WTC11 (cell line): Measurements from ENCODE around the gene RTN3. TPM values are rescaled to one million over a fixed set of nuclear protein-coding genes. Genes with fewer than 3 reads are reported as not detected.
A peak's percentile ranks its signal among the peaks of the same experiment; 100 is the strongest.

Experiments
- ATAC-seq: fragments of 200-7000 bp; cut with Tn5 transposase; 2 replicates; pipeline ENCODE4 v1.10.0; 2021; ENCODE audit warnings: mild to moderate bottlenecking, moderate library complexity
- CTCF ChIA-PET: fragments of 300-600 bp; sonication (Branson Sonifier 250); formaldehyde crosslinking; loops from one replicate; lab custom pipeline; 2021; ENCODE audit warnings: antibody characterized with exemption; lab: Charles Lee
- POLR2A ChIA-PET: fragments of 350-600 bp; sonication (Branson Sonifier 250); formaldehyde crosslinking; loops from one replicate; lab custom pipeline; 2021; ENCODE audit warnings: antibody characterized with exemption; lab: Charles Lee
- DNase-seq: peaks from one replicate; pipeline ENCODE4 v3.0.0; 2021; ENCODE audit warnings: low spot score
- H3K27ac Mint-ChIP-seq: 2 replicates; pipeline ENCODE4 v1.8.0; 2021; ENCODE audit warnings: mixed read lengths
- H3K27me3 Mint-ChIP-seq: 2 replicates; pipeline ENCODE4 v1.8.0; 2021; ENCODE audit warnings: low read depth, mild to moderate bottlenecking, moderate library complexity, mixed read lengths
- H3K36me3 Mint-ChIP-seq: 2 replicates; pipeline ENCODE4 v1.8.0; 2021; ENCODE audit warnings: mixed read lengths
- H3K4me1 Mint-ChIP-seq: 2 replicates; pipeline ENCODE4 v1.8.0; 2022; ENCODE audit warnings: mixed read lengths
- H3K4me3 Mint-ChIP-seq: 2 replicates; pipeline ENCODE4 v1.8.0; 2021; ENCODE audit warnings: mild to moderate bottlenecking, moderate library complexity, mixed read lengths
- H3K9me3 Mint-ChIP-seq: 2 replicates; pipeline ENCODE4 v1.8.0; 2021; ENCODE audit warnings: mixed read lengths
- CDX4 ChIP-seq: fragments of 250-450 bp; sonication (Bioruptor Pico); IDR thresholded peaks from 2 replicates; pipeline ENCODE4 v1.9.0; 2021; ENCODE audit warnings: moderate library complexity, mild to moderate bottlenecking, inconsistent platforms, borderline replicate concordance
- ELF4 ChIP-seq: sonication (generic); formaldehyde crosslinking; IDR thresholded peaks from 2 replicates; pipeline ENCODE4 v1.8.1; 2022; ENCODE audit warnings: low read depth, mild to moderate bottlenecking, moderate library complexity, missing genetic modification reagents
- FOXP4 ChIP-seq: sonication (generic); formaldehyde crosslinking; IDR thresholded peaks from 2 replicates; pipeline ENCODE4 v1.8.0; 2022; ENCODE audit warnings: mild to moderate bottlenecking, missing genetic modification reagents
- HMGA2 ChIP-seq: fragments of 250-450 bp; sonication (Bioruptor Pico); IDR thresholded peaks from 2 replicates; pipeline ENCODE4 v1.4.0; 2021; ENCODE audit warnings: mild to moderate bottlenecking, moderate library complexity
- NFE2L1 ChIP-seq: sonication (generic); formaldehyde crosslinking; IDR thresholded peaks from 2 replicates; pipeline ENCODE4 v1.8.1; 2023; ENCODE audit warnings: missing genetic modification reagents
- STAT6 ChIP-seq: sonication (generic); formaldehyde crosslinking; conservative IDR thresholded peaks from 2 replicates; pipeline ENCODE4 v1.8.1; 2023; ENCODE audit warnings: mild to moderate bottlenecking, low read depth, missing genetic modification reagents, moderate library complexity
- TEAD4 ChIP-seq: sonication (generic); formaldehyde crosslinking; IDR thresholded peaks from 2 replicates; pipeline ENCODE4 v1.8.0; 2022; ENCODE audit warnings: mild to moderate bottlenecking, missing genetic modification reagents
- ZNF219 ChIP-seq: sonication (generic); formaldehyde crosslinking; IDR thresholded peaks from 2 replicates; pipeline ENCODE4 v1.8.0; 2023; ENCODE audit warnings: missing genetic modification reagents, mild to moderate bottlenecking, borderline replicate concordance
- ZNF423 ChIP-seq: fragments of 250-450 bp; sonication (Bioruptor Pico); IDR thresholded peaks from 2 replicates; pipeline ENCODE4 v2.1.2; 2022; ENCODE audit warnings: mild to moderate bottlenecking, moderate library complexity
- ZNF425 ChIP-seq: fragments of 250-450 bp; sonication (Bioruptor Pico); conservative IDR thresholded peaks from 2 replicates; pipeline ENCODE4 v1.9.0; 2021; ENCODE audit warnings: mild to moderate bottlenecking
- total RNA-seq: library from RNA; stranded (reverse); gene quantifications from 3 replicates; pipeline ENCODE4 v1.2.3, GENCODE V29; 2021
- TF ChIP-seq, protein P1 (sequence below): sonication (generic); formaldehyde crosslinking; IDR thresholded peaks from 2 replicates; pipeline ENCODE4 v1.8.1; 2023; ENCODE audit warnings: mild to moderate bottlenecking, missing genetic modification reagents
- TF ChIP-seq, protein P2 (sequence below): sonication (generic); formaldehyde crosslinking; IDR thresholded peaks from 2 replicates; pipeline ENCODE4 v1.8.0; 2022; ENCODE audit warnings: mild to moderate bottlenecking, missing genetic modification reagents
- TF ChIP-seq, protein P3 (sequence below): sonication (generic); formaldehyde crosslinking; IDR thresholded peaks from 2 replicates; pipeline ENCODE4 v1.8.1; 2023; ENCODE audit warnings: mild to moderate bottlenecking, missing genetic modification reagents, moderate library complexity

RTN3 gene
- total RNA-seq, 1 experiment from 2014 or later, result 159 TPM

DNA sequence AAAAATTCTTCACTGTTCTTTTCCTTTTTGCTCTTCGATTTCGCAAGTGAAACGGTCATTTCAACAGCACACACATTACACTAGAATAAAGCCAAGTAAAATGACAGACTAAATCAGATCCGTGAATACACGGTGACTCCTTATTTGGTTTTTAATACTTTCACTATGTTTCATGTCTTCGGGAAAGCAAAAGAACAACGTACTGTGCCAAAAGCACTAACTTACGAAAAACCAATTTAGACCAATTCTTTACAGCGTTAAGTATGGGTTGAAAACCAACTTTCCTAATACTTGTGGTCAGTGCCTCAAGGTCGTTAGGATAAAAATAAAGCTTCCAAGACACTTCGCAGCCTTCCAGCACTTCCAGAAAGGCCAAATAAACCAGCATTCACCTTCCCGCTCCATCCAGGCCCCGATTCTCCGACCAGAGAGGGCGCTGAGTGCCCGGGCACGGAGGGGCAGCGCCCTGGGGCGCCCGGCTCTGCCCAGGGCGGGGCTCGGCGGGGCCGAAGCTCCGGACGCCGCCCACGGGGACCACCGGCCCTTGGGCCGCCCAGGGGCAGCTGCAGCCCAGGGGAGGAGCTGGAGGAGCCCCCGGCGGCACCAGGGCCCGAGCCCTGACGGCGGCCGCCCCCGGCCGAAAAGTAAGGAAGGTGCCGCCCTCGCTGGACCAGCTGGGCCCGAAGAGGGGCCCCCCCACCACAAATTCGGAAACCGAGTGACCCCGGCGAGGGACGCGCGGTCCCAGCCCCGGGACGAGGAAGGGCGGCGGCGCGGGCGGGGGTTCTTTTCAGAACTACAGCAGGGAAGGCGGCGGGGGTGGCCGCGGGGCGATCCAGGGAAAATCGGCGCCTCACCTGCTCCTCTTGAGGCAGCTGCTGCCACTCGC lies 10.6 kb upstream of the RTN3 start:
- H3K27me3 Mint-ChIP-seq, result peaks cover 18% of the 10 kb centered on the region
- ATAC-seq, result peak; percentile 5
- H3K27ac Mint-ChIP-seq, result peak overlapping the region; percentile 60
- H3K9me3 Mint-ChIP-seq, result no peaks in the 10 kb centered on the region; the same call in 1 of the 2 replicates
- TF ChIP-seq ZNF219, result no peak
- TF ChIP-seq ZNF423 (CRISPR knock-in tag), result peak; percentile 88
- peak overlapping the region; percentile 68 for H3K4me3 Mint-ChIP-seq
- H3K4me1 Mint-ChIP-seq, result peaks cover 22% of the 10 kb centered on the region
- CTCF ChIA-PET, result interaction anchor here (0.9 to 2.6 kb wide), 9 partner anchors 9 to 97 kb away, joined by 3 to 25 read pairs (median 4); partner anchors contain the start of gene RTN3
- peak; percentile 48 for DNase-seq
- H3K36me3 Mint-ChIP-seq, result no peaks in the 10 kb centered on the region
- POLR2A ChIA-PET, result interaction anchor here (0.5 to 4.8 kb wide), 5 partner anchors 11 to 168 kb away, joined by 3 to 27 read pairs (median 3); partner anchors contain the start of genes MARK2 and RTN3

DNA sequence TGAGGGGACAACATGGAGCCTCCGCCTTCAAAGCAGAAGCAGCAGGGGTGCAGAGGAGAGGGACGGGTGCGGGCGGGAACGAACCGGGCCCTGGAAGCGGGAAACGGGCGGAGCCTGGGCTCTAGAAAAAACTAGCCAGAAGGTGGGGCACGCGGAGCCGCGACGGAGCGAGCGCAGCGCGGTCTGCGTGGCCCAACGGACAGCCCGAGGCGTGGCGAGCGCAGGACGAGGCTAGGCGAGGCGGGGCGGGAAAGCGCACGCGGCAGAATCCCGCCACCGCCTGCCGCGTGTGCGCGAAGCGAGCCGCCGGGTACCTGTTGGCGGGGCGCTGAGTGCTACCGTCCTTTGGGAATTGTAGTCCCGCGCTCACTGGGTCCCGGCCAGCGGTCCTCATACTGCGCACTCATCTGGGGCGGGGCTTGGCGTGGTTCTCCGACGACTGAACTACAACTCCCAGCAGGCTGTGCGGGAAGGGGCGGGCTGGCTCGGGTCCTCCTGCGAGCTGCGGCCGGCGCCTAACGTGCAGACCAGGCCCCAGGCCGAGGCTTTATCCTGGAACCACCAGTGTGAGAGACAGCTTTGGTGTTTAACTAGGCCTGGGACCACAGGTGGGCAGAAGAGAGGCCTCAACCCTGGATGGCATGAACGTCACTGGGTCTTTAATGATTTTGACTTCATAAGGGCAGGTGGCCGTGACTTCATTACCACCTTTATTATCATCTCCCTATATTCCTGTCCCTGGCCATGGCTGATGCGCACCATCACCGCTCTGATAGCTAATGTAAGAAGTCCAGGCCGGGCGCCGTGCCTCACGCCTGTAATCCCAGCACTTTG lies 9.8 kb upstream of the RTN3 start, which contains the start of gene ATL3:
TSS of gene ATL3 (minus strand) at position 55 of the 834 bp plus-strand sequence. CDS start at position 14, 41 bp downstream.
- peak within 1 kb of the TSS; percentile 68 for H3K4me3 Mint-ChIP-seq
- ATAC-seq, result peak; percentile 97
- H3K4me1 Mint-ChIP-seq, result peaks cover 22% of the 10 kb centered on the region
- DNase-seq, result peak; percentile 99
- ChIA-PET CTCF (interaction anchor here (0.7 to 2.6 kb wide), 10 partner anchors 8 to 189 kb away, joined by 3 to 25 read pairs (median 4); partner anchors contain the start of gene RTN3), POLR2A (interaction anchor here (0.6 to 4.8 kb wide), 5 partner anchors 10 to 167 kb away, joined by 3 to 27 read pairs (median 3); partner anchors contain the start of genes MARK2 and RTN3)
- peak within 1 kb of the TSS; percentile 60 for H3K27ac Mint-ChIP-seq
- no peaks in the 10 kb centered on the region for H3K36me3 Mint-ChIP-seq
- H3K9me3 Mint-ChIP-seq, result no peaks in the 10 kb centered on the region; the same call in 1 of the 2 replicates
- H3K27me3 Mint-ChIP-seq, result peaks cover 18% of the 10 kb centered on the region
- TF ChIP-seq ZNF425 (CRISPR knock-in tag) (no peak), HMGA2 (CRISPR knock-in tag) (no peak), FOXP4 (peak; percentile 100), TEAD4 (CRISPR knock-in tag) (peak; percentile 100), CDX4 (no peak), ELF4 (peak; percentile 100), STAT6 (CRISPR knock-in tag) (peak; percentile 95; the same call in 1 of the 2 replicates), NFE2L1 (peak; percentile 100)
- TF ChIP-seq, protein P1, sequence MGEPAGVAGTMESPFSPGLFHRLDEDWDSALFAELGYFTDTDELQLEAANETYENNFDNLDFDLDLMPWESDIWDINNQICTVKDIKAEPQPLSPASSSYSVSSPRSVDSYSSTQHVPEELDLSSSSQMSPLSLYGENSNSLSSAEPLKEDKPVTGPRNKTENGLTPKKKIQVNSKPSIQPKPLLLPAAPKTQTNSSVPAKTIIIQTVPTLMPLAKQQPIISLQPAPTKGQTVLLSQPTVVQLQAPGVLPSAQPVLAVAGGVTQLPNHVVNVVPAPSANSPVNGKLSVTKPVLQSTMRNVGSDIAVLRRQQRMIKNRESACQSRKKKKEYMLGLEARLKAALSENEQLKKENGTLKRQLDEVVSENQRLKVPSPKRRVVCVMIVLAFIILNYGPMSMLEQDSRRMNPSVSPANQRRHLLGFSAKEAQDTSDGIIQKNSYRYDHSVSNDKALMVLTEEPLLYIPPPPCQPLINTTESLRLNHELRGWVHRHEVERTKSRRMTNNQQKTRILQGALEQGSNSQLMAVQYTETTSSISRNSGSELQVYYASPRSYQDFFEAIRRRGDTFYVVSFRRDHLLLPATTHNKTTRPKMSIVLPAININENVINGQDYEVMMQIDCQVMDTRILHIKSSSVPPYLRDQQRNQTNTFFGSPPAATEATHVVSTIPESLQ (CRISPR knock-in tag), result peak; percentile 98
- TF ChIP-seq, protein P2, sequence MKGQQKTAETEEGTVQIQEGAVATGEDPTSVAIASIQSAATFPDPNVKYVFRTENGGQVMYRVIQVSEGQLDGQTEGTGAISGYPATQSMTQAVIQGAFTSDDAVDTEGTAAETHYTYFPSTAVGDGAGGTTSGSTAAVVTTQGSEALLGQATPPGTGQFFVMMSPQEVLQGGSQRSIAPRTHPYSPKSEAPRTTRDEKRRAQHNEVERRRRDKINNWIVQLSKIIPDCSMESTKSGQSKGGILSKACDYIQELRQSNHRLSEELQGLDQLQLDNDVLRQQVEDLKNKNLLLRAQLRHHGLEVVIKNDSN, result peak; percentile 96
- TF ChIP-seq, protein P3, sequence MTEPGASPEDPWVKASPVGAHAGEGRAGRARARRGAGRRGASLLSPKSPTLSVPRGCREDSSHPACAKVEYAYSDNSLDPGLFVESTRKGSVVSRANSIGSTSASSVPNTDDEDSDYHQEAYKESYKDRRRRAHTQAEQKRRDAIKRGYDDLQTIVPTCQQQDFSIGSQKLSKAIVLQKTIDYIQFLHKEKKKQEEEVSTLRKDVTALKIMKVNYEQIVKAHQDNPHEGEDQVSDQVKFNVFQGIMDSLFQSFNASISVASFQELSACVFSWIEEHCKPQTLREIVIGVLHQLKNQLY, result peak; percentile 99
